Aorta (tissue), 5 donors: ENCODE results near the gene GLB1L. TPM values are rescaled to one million over a fixed set of nuclear protein-coding genes. Genes with fewer than 3 reads are reported as not detected.

Source experiments
- ATAC-seq: fragments of 200-7000 bp; cut with Tn5 transposase; one replicate; pipeline ENCODE4 v1.9.1; 2022; ENCODE audit warnings: moderate library complexity; ENCODE audit not compliant: low FRiP score
- DNase-seq, 2 donors: peaks; one replicate each; pipeline ENCODE4 v3.0.0-alpha.2; 2020
- H3K27ac ChIP-seq, 2 donors: one replicate each; pipeline ENCODE4 v1.5.1; 2013; ENCODE audit warnings: low read length in 2 of 2, mild to moderate bottlenecking in 2 of 2, moderate library complexity in 2 of 2, control low read depth in 1 of 2, inconsistent platforms in 1 of 2, low read depth in 1 of 2
- H3K27me3 ChIP-seq, 2 donors: one replicate each; pipeline ENCODE4 v1.6.1; 2013; ENCODE audit warnings: control low read depth in 1 of 2, low read length in 1 of 2, mild to moderate bottlenecking in 1 of 2, moderate library complexity in 1 of 2; ENCODE audit not compliant: insufficient read depth in 2 of 2, control insufficient read depth in 1 of 2
- H3K36me3 ChIP-seq, 2 donors: one replicate each; pipeline ENCODE4 v1.6.1; 2013; ENCODE audit warnings: control low read depth in 1 of 2, low read length in 1 of 2, mild to moderate bottlenecking in 1 of 2; ENCODE audit not compliant: insufficient read depth in 2 of 2, control insufficient read depth in 1 of 2
- H3K4me1 ChIP-seq, 2 donors: one replicate each; pipeline ENCODE4 v1.6.1; 2013; ENCODE audit warnings: low read length in 2 of 2, control low read depth in 1 of 2, mild to moderate bottlenecking in 1 of 2, moderate library complexity in 1 of 2; ENCODE audit not compliant: insufficient read depth in 2 of 2, control insufficient read depth in 1 of 2
- H3K4me3 ChIP-seq, 2 donors: one replicate each; pipeline ENCODE4 v1.5.1; 2013; ENCODE audit warnings: low read length in 2 of 2, control low read depth in 1 of 2, mild to moderate bottlenecking in 1 of 2
- H3K9me3 ChIP-seq: one replicate; pipeline ENCODE4 v1.6.1; 2013; ENCODE audit warnings: mild to moderate bottlenecking, low read length; ENCODE audit not compliant: control insufficient read depth
- WGBS, 2 donors: extraction: QIAGEN DNeasy Blood & Tissue Kit; methylation state at CpG; one replicate each; pipeline ENCODE4 v1.1.7; 2013; 5-methylcytosine and 5-hydroxymethylcytosine counted together
- intact Hi-C, 2 donors: fragments of 100-400 bp; cut with DNase I; formaldehyde crosslinking; loops; one replicate each; pipeline versions ENCODE4 v1.14.2 to v1.15.0; 2022
- polyA plus RNA-seq, 2 donors: library from polyadenylated mRNA; stranded (reverse); fragments of 200-250 nt; gene quantifications; one replicate each; pipeline ENCODE4 v1.2.3, GENCODE V29; 2013
- total RNA-seq, 2 donors: library from RNA; stranded (reverse); fragmentation: NEBNext Ultra II Directional; extraction: Animal tissue kit (Norgen Biotek cat#: 25700); gene quantifications; one replicate each; pipeline ENCODE4 v1.2.1, GENCODE V29; 2021
- donor health status: healthy with polysubstance abuse.
- donor health status: Bipolar disorder and iron deficiency.
- donor health status: DM: no; HTN: no; CAD: no.
- donor health status: DM: no; HTN: no; CAD: no.
- donor health status: DM: yes; HTN: yes; CAD: no.

GLB1L gene
- total and polyA plus RNA-seq, 4 donors, result 2.7 to 7.1 (median 3.3) TPM

DNA sequence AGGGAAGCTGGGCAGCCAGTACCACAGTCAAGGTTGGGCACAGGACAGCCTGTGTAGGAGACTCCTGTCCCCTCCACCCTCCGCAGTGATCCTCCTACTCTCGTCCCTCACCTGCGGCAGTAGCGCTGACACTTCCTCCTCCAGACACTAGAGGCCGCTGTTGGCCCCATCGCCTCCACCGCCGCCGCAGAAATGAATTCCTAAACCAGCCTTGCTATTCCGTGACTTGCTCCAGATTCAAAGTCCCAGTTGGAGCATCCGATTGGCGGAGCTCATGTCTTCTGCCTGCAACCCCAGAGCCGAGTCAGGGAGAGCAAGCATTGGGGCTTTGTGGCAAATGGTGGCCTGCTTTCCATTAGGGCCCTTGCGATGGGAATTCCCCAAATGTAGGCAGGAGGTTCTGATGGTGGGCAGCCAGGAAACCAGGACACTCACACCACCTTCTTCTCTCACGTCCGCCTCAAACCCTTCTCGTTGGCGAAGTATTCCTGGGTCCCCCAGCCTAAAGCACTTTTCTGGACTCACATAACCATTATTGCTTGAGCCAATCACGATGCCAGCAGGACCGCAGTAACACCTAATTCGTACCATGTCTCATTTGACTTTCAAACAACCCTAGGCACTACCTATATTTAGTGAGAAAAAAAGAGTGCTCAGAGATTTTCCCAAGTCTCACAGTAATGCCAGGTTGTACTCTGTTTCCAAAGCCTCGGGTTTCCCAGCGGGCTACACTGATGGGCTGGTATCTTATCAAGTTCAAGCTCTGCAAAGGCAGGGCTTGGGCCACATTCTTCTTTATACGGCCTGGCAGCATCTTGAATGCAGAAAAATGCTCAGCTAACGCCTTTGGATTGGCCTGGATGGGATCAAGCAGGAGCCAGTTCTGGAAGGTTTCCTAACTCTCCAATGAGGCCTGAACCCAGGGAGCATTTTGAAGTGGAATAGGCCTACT lies 32.7 kb upstream of the GLB1L start:
- Histone ChIP-seq H3K4me3 (no peak overlapping the region), H3K27ac (peak overlapping the region; percentile 53 to 76), H3K36me3 (no peaks in the 10 kb centered on the region), H3K4me1 (peaks cover 0 to 4% of the 10 kb centered on the region in 2 donors), H3K9me3 (no peaks in the 10 kb centered on the region), H3K27me3 (no peaks in the 10 kb centered on the region)
- peak; percentile 72 for ATAC-seq
- intact Hi-C loops, result loop anchor here (1.0 to 2.0 kb wide), 3 partner anchors 16 to 25 kb away; partner anchors contain the start of genes TUBA4A (in 1 of the 2) and TUBA4B (in 1 of the 2)
- 23% methylated on average over 25 of the region's 25 CpGs for WGBS, 2 donors
- DNase-seq, result peak; percentile 82 to 92

DNA sequence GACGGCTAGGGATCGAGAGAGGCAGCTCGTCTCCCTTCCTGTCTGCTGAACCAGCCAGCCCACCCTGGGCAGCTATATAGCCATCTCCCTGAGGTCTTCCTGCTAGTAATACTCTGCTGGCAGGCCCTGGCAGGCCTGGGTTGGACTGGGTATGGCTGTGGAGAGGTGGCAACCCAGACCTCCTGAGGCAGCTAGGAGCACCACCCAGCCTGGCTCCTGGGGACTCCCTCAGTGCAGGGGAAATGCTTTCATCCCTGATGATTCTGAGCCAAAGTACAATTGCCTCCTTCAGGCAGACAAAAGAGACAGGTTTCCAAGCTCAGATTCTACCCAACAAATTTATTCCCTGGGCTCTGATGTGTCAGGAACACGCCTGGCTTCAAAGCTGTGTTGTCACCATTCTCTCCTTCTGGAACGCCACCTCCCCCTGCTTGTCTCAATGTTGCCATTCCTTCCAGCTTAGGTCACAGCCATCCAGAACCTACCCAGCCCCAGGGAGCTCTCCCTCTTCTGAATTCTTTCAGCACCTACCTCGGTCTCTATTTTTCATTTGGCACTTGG lies 29.2 kb upstream of the GLB1L start:
- WGBS, 2 donors, result 8 to 15% methylated on average over 6 of the region's 6 CpGs
- DNase-seq, result peak; percentile 65 to 78
- Histone ChIP-seq H3K4me3 (no peak overlapping the region), H3K27me3 (no peaks in the 10 kb centered on the region), H3K9me3 (no peaks in the 10 kb centered on the region), H3K36me3 (no peaks in the 10 kb centered on the region), H3K4me1 (peaks cover 0 to 4% of the 10 kb centered on the region in 2 donors), H3K27ac (peak overlapping the region; percentile 93 to 96)
- no peak for ATAC-seq
- intact Hi-C loops, result no loop called here

DNA sequence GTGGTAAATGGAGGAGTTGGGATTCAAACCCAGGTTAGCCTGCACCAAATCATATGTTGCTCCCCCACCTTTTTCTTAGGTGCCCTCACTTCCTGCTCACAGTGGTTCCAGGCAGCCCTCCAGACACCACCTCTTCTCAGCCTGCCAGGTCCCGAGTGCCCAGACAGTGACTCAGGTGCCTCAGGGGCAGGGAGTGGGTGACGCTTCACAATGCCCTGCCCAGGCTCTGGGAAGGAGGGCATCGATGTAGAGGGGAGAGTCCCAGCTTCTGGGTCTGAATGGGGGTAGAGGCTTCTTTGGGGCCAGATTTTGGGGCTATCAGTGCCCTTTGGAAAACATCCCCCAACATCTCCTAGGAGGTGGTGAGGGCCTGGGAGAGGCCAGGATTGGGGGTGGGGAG lies 28.7 kb upstream of the GLB1L start:
- H3K27me3 ChIP-seq, result no peaks in the 10 kb centered on the region
- peaks cover 0 to 4% of the 10 kb centered on the region in 2 donors for H3K4me1 ChIP-seq
- no peak for ATAC-seq
- intact Hi-C loops, result loop anchor here in 1 of 2 donors (2.0 kb wide), 1 partner anchor 15 kb away; no protein-coding TSS in a partner anchor
- H3K36me3 ChIP-seq, result no peaks in the 10 kb centered on the region
- no peak overlapping the region for H3K4me3 ChIP-seq
- H3K27ac ChIP-seq, result peak overlapping the region; percentile 93 to 96
- 21 to 26% methylated on average over 3 of the region's 3 CpGs for WGBS, 2 donors
- H3K9me3 ChIP-seq, result no peaks in the 10 kb centered on the region
- DNase-seq, result peak; percentile 61 to 78

DNA sequence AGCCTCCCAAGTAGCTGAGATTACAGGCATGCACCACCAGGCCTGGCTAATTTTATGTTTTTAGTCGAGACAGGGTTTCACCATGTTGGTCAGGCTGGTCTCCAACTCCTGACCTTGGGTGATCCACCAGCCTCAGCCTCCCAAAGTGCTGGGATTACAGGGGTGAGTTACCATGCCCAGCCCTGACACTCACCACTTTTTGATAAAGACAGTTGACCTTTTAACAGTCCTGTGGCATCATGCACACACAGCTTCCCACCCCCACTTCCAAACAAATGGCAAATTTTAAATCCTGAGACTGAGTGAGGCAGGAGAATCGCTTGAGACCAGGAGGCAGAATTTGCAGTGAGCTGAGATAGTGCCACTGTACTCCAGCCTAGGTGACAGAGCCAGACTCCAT lies 27.8 kb upstream of the GLB1L start:
- Histone ChIP-seq H3K27ac (no peak overlapping the region), H3K4me3 (no peak overlapping the region), H3K9me3 (no peaks in the 10 kb centered on the region), H3K27me3 (no peaks in the 10 kb centered on the region), H3K4me1 (peaks cover 0 to 1% of the 10 kb centered on the region in 2 donors), H3K36me3 (no peaks in the 10 kb centered on the region)
- ATAC-seq (no peak), DNase-seq (peak in 1 of 2 donors; percentile 16)
- intact Hi-C loops, result loop anchor here in 1 of 2 donors (2.0 kb wide), 1 partner anchor 14 kb away; no protein-coding TSS in a partner anchor
- whole genome bisulfite sequencing, 2 donors, result 88 to 90% methylated on average over 2 of the region's 2 CpGs

DNA sequence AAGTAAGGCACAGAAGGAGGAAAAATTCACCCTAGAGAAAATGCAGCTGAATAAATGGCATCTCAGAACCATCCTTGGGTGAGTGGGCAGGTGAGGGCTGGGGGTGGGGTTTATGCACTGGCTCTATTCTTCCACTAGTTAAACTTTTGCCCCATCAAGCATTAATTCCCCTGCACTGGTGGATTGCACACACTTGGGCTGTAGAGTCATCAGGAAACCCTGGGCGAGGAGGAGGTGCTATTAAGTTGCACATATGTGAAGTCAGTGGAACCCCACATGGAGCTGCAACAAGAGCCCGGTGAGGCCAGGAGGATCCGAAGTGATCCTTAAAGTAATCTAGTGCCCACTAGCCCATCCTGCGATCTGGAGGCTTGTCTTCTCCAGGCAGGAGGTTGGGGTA lies 27.1 kb upstream of the GLB1L start:
- H3K4me1 ChIP-seq, result no peaks in the 10 kb centered on the region
- H3K27me3 ChIP-seq, result no peaks in the 10 kb centered on the region
- H3K27ac ChIP-seq, result no peak overlapping the region
- WGBS, 2 donors, result 91 to 94% methylated on average over 4 of the region's 4 CpGs
- DNase-seq (peak; percentile 0 to 50), ATAC-seq (no peak)
- no peaks in the 10 kb centered on the region for H3K36me3 ChIP-seq
- no peak overlapping the region for H3K4me3 ChIP-seq
- H3K9me3 ChIP-seq, result no peaks in the 10 kb centered on the region
- intact Hi-C loops, result loop anchor here in 1 of 2 donors (2.0 kb wide), 1 partner anchor 14 kb away; no protein-coding TSS in a partner anchor

GRCh38 chr2:219271021-219271420 lies 25.8 kb upstream of the GLB1L start:
- Histone ChIP-seq H3K27ac (no peak overlapping the region), H3K4me1 (no peaks in the 10 kb centered on the region), H3K27me3 (no peaks in the 10 kb centered on the region), H3K4me3 (no peak overlapping the region), H3K36me3 (no peaks in the 10 kb centered on the region), H3K9me3 (no peaks in the 10 kb centered on the region)
- DNase-seq, result no peak
- WGBS, 2 donors, result 74 to 88% methylated on average over 2 of the region's 2 CpGs
- intact Hi-C loops, result no loop called here
- no peak for ATAC-seq

DNA sequence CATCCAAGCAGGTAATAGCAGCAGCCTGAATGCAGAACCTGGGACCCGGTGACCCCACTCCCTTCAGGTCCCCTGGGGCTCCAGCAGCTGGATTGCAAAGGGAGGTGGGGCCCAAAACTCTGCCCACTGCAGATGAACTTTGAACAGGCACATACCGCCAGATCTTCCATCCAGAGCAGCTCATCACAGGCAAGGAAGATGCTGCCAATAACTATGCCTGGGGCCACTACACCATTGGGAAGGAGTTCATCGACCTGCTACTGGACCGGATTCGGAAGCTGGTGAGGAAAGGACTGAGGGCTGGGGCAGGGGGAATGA lies 24.8 kb upstream of the GLB1L start:
- Histone ChIP-seq H3K27ac (no peak overlapping the region), H3K4me3 (no peak overlapping the region), H3K9me3 (no peaks in the 10 kb centered on the region), H3K27me3 (no peaks in the 10 kb centered on the region), H3K4me1 (no peaks in the 10 kb centered on the region), H3K36me3 (no peaks in the 10 kb centered on the region)
- intact Hi-C loops, result no loop called here
- DNase-seq (no peak), ATAC-seq (no peak)
- 91 to 94% methylated on average over 5 of the region's 5 CpGs for WGBS, 2 donors

DNA sequence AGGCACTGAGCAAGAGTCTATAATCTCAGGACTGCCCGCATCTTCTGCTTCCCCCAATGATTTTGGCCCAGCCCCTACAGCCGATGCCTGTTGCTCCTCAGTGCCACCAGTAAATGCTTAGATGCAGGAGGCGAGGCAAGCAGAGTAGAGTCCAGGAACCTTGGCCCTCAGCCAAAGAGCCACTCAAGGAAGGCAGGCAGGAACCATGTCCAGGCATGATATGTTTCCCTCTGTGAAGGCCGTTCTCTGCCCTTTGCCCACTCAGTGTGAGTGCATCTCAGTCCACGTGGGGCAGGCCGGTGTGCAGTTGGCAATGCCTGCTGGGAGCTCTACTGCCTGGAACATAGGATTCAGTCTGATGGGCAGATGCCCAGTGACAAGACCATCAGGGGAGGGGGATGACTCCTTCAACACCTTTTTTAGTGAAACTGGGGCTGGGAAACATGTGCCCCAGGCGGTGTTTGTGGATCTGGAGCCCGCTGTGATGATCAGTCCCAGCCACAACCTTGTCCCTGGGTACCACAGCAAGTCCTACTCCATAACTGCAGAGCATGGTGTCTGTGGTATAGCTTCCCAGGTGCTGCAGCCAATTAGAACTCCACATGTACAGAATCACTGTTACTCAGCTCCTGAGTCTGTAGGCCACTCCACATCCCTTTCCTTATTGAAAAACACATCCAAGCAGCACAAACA lies 24.3 kb upstream of the GLB1L start:
- Histone ChIP-seq H3K4me1 (no peaks in the 10 kb centered on the region), H3K36me3 (no peaks in the 10 kb centered on the region), H3K27ac (no peak overlapping the region), H3K27me3 (no peaks in the 10 kb centered on the region), H3K9me3 (no peaks in the 10 kb centered on the region), H3K4me3 (no peak overlapping the region)
- intact Hi-C loops, result no loop called here
- ATAC-seq, result no peak
- WGBS, 2 donors, result 64 to 67% methylated on average over 8 of the region's 8 CpGs
- peak in 1 of 2 donors; percentile 38 for DNase-seq
